ENCODE data around the gene SIX5. TPM values are rescaled to one million over a fixed set of nuclear protein-coding genes. Genes with fewer than 3 reads are reported as not detected.
"Not testable (repeated sequence)": the region's sequence is repeated elsewhere in the genome, so short reads cannot be mapped to it uniquely, and the experiment has no call there.

Gene SIX5
- total RNA-seq, 1 donor = 9.5 TPM

- peak within 1 kb of the TSS; percentile 95 for H3K4me3 ChIP-seq (ENCODE audit: low read depth, low read length)
- DNase-seq (ENCODE audit: low read depth) = peak; percentile 99
- TF ChIP-seq CTCF (IDR thresholded peaks at IDR 0.05; ENCODE audit: insufficient read depth, low read length) = peak; percentile 32
Observed at GRCh38 chr19:45730368-45731288, 38.4 kb downstream of the SIX5 start, which contains the start of gene FBXO46. TSS of gene FBXO46 (minus strand) at chr19:45730896. CDS start at chr19:45713495, 17,401 bp downstream.

- H3K4me3 ChIP-seq (ENCODE audit: low read depth, low read length) = peak overlapping the region; percentile 95
- DNase-seq (ENCODE audit: low read depth) = no peak
- no peak for TF ChIP-seq CTCF (IDR thresholded peaks at IDR 0.05; ENCODE audit: insufficient read depth, low read length)
Observed at GRCh38 chr19:45729800-45730290, 39.2 kb downstream of the SIX5 start.

- not testable (repeated sequence) for H3K4me3 ChIP-seq (ENCODE audit: low read depth, low read length)
Observed at GRCh38 chr19:45728683-45729082, 40.4 kb downstream of the SIX5 start.

DNA sequence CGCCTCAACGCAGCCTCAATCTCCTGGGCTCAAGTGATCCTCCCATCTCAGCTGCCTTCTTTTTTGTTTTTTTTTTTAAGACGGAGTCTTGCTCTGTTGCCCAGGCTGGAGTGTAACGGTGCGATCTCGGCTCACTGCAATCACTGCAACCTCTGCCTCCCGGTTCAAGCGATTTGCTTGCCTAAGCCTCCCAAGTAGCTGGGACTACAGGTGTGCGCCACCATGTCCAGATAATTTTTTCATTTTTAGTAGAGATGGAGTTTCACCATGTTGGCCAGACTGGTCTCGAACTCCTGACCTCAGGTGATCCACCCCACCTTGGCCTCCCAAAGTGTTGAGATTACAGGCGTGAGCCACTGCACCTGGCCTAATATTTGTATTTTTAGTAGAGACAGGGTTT, 49.0 kb downstream of the SIX5 start:
- not testable (repeated sequence) for DNase-seq (ENCODE audit: low read depth); H3K4me3 ChIP-seq (ENCODE audit: low read depth, low read length)

More at GRCh38 chr19:45728683-45729082, 40.4 kb downstream of the SIX5 start:
- not testable (repeated sequence) for DNase-seq (ENCODE audit: low read depth)

DNA sequence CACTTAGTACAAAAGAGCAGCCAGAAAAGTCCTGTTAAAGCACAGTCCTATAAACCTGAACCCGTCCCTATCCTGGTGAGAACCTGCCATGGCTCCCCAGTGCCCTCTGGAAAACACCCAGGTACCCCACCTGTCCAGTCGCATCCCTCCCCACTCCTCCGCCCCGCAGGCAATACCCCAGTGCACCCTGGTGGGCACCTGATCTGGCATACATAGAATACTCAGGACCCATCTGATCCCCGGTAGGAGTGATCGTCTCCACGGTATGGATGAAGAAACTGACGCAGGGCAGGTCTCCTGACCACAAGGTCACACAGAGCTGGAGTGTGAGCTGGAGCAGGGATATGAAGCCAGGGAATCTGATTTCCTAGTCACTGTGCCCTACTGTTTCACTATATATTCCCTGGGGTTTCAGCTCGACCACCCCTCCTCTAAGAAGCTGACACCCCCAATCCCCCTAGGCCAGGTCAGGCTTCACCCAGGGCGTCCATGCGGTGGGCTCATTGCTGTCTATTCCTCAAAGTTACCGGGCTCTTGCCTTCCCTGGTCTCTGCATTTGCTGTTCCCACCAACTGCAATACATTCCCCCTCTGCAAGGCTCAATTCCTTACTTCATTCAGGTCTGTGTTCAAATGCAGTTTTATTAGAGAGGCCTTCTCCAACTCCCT, 50.9 kb downstream of the SIX5 start:
- TF ChIP-seq CTCF (IDR thresholded peaks at IDR 0.05; ENCODE audit: insufficient read depth, low read length) = no peak
- H3K4me3 ChIP-seq (ENCODE audit: low read depth, low read length) = peak overlapping the region; percentile 70
- DNase-seq (ENCODE audit: low read depth) = no peak

DNA sequence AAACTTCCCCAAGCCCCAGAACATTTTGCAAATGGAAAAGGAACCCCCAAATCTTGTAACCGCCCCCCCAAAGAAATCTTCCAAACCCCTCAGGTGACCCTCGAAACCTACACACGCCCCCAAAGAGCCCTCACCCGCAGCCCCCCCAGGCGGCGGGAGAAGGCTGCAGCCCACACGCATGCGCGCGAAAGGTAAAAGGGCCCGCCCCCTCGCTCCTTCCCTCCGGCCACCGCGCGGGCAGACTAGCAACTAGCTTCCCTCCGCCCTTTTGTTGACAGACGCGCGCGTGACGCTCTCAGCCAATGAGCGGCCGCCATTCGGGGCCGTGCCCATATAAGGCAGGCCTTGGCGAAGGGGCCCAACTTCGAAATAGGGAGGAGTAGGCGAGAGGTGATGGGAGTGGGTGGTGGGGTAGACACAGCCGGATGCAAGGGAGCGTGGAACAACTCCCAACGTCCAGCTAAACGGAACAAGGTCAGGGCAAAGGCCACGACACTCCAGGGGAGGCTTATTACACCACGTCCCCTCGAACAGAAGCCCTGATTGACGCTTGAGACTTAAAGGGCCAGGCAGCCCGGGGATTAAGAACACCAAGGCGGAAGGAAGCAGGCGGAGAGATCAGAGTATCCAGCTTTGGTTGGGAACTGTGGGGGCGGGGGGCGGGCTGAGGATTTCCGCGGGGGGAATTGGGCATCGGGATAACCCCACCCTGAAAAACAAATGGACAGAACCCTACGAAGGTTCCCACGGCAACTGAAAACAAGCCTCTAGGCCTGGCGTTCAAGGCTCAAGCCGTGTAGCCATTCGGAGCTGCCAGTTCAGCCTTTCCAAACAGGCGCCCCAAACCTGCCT, 51.7 kb downstream of the SIX5 start:
- TF ChIP-seq CTCF (IDR thresholded peaks at IDR 0.05; ENCODE audit: insufficient read depth, low read length) = peak; percentile 34

GRCh38 chr19:45716359-45717130, 52.5 kb downstream of the SIX5 start:
- peak; percentile 32 for DNase-seq (ENCODE audit: low read depth)
- no peak for TF ChIP-seq CTCF (IDR thresholded peaks at IDR 0.05; ENCODE audit: insufficient read depth, low read length)
- H3K4me3 ChIP-seq (ENCODE audit: low read depth, low read length) = peak overlapping the region; percentile 88

More for the DNA sequence above, 51.7 kb downstream of the SIX5 start:
- DNase-seq (ENCODE audit: low read depth) = peak; percentile 98
- H3K4me3 ChIP-seq (ENCODE audit: low read depth, low read length) = peak overlapping the region; percentile 88
